Osteoblast (primary cell): ENCODE measurements around the gene DOK4. TPM values are rescaled to one million over a fixed set of nuclear protein-coding genes. Genes with fewer than 3 reads are reported as not detected.

Experiments used
- DNase-seq: peaks from one replicate; pipeline ENCODE4 v3.0.0; 2011; ENCODE audit warnings: low spot score, mixed read lengths; ENCODE audit not compliant: insufficient read length; ENCODE audit errors: missing footprints
- H2AFZ ChIP-seq: 2 replicates; pipeline ENCODE4 v1.6.0; 2011; ENCODE audit warnings: mild to moderate bottlenecking, low read length
- H3K27ac ChIP-seq: 2 replicates; pipeline ENCODE4 v1.5.1; 2011; ENCODE audit warnings: mild to moderate bottlenecking, low read depth, low read length, moderate library complexity
- H3K27me3 ChIP-seq: 2 replicates; pipeline ENCODE4 v1.6.0; 2012; ENCODE audit warnings: mild to moderate bottlenecking, control low read depth, inconsistent platforms, low read length, moderate library complexity; ENCODE audit not compliant: insufficient read depth
- H3K36me3 ChIP-seq: 2 replicates; pipeline ENCODE4 v1.5.1; 2011; ENCODE audit warnings: mild to moderate bottlenecking, low read length, control low read depth, moderate library complexity; ENCODE audit not compliant: insufficient read depth
- H3K4me1 ChIP-seq: 2 replicates; pipeline ENCODE4 v1.5.1; 2011; ENCODE audit warnings: mild to moderate bottlenecking, low read length, control low read depth, moderate library complexity; ENCODE audit not compliant: insufficient read depth
- H3K4me2 ChIP-seq: 2 replicates; pipeline ENCODE4 v1.6.0; 2011; ENCODE audit warnings: mild to moderate bottlenecking, low read length; ENCODE audit not compliant: insufficient read depth
- H3K4me3 ChIP-seq: fragments of 200-600 bp; sonication (generic); 3 replicates; pipeline ENCODE4 v1.5.1; 2012; ENCODE audit warnings: mild to moderate bottlenecking, low read length, inconsistent platforms; ENCODE audit not compliant: insufficient read depth
- H3K79me2 ChIP-seq: 2 replicates; pipeline ENCODE4 v1.6.0; 2012; ENCODE audit warnings: mild to moderate bottlenecking, low read length, control low read depth, inconsistent platforms; ENCODE audit not compliant: insufficient read depth
- H3K9me3 ChIP-seq: 2 replicates; pipeline ENCODE4 v1.5.1; 2011; ENCODE audit warnings: low read depth, low read length, control low read depth
- H4K20me1 ChIP-seq: 2 replicates; pipeline ENCODE4 v1.6.0; 2012; ENCODE audit warnings: mild to moderate bottlenecking, low read length, control low read depth; ENCODE audit not compliant: insufficient read depth
- CTCF ChIP-seq: IDR thresholded peaks from 2 replicates; pipeline ENCODE4 v1.5.1; 2011; ENCODE audit warnings: mild to moderate bottlenecking, low read depth, low read length, moderate library complexity; ENCODE audit errors: extremely low read depth
- total RNA-seq: library from RNA; depleted of rRNA; stranded (reverse); fragments of >200 nt; gene quantifications from 2 replicates; pipeline ENCODE4 v1.2.3, GENCODE V29; 2012

Gene DOK4
- total RNA-seq, 1 donor: 29.0 TPM

- Histone ChIP-seq H4K20me1 (peaks cover 35% of the 10 kb centered on the region), H3K4me1 (no peaks in the 10 kb centered on the region), H3K9me3 (no peaks in the 10 kb centered on the region), H3K27ac (no peak overlapping the region), H2AFZ (no peak overlapping the region), H3K36me3 (peaks cover 85% of the 10 kb centered on the region), H3K4me3 (no peak overlapping the region), H3K4me2 (no peak overlapping the region), H3K79me2 (peaks cover 8% of the 10 kb centered on the region), H3K27me3 (no peaks in the 10 kb centered on the region)
- no peak for TF ChIP-seq CTCF
- no peak for DNase-seq
Observed at GRCh38 chr16:57470711-57471110, 15.6 kb downstream of the DOK4 start.

DNA sequence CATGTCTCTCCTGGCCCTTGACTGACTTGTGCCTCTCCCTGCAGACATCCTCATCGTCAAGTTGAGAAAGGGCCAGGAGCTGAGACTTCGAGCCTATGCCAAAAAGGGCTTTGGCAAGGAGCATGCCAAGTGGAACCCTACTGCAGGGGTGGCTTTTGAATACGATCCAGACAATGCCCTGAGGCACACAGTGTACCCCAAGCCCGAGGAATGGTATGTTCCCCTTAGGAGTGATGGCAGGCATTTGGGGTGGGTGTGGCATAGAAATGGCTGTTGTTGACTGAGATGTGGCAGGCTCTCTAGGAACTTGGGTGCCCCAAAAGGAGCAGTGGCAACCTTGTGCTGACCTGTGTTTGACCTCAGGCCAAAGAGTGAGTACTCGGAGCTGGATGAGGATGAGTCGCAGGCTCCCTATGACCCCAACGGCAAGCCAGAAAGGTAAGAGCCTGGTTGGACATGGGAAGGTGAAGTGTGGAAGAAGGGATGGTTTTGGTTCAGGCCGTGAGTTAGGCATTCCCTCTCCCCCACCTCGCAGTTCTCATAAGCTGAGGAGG is 16.3 kb downstream of the DOK4 start:
- Histone ChIP-seq H3K79me2 (peaks cover 16% of the 10 kb centered on the region), H3K27ac (no peak overlapping the region), H4K20me1 (peaks cover 39% of the 10 kb centered on the region), H2AFZ (no peak overlapping the region), H3K36me3 (peaks cover 88% of the 10 kb centered on the region), H3K27me3 (no peaks in the 10 kb centered on the region), H3K4me1 (no peaks in the 10 kb centered on the region), H3K9me3 (no peaks in the 10 kb centered on the region), H3K4me3 (no peak overlapping the region), H3K4me2 (no peak overlapping the region)
- DNase-seq: no peak
- TF ChIP-seq CTCF: no peak

DNA sequence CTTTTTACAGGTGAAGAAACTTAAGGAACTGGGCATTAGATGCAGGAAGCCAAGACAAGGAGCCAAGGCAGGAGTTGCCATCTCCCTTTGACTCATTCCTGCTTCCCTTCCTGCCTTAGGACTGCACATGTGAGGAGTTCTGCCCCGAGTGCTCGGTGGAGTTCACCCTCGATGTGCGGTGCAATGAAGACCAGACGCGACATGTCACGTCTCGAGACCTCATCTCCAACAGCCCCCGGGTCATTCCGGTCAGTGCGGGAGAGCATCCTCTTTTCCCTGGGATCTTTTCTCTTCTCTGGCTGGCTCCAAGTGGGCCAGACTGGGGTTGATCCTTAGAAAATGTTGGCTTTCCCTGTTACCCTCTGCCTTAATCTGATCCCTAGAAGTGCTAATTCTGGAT is 17.2 kb downstream of the DOK4 start:
- TF ChIP-seq CTCF: no peak
- Histone ChIP-seq H2AFZ (no peak overlapping the region), H4K20me1 (peaks cover 44% of the 10 kb centered on the region), H3K27ac (no peak overlapping the region), H3K79me2 (peaks cover 24% of the 10 kb centered on the region), H3K27me3 (no peaks in the 10 kb centered on the region), H3K36me3 (peaks cover 88% of the 10 kb centered on the region), H3K4me3 (no peak overlapping the region), H3K4me2 (no peak overlapping the region), H3K9me3 (no peaks in the 10 kb centered on the region), H3K4me1 (peaks cover 3% of the 10 kb centered on the region)
- DNase-seq: no peak

GRCh38 chr16:57468346-57468745 is 17.9 kb downstream of the DOK4 start:
- Histone ChIP-seq H3K4me2 (no peak overlapping the region), H3K9me3 (no peaks in the 10 kb centered on the region), H3K36me3 (peaks cover 86% of the 10 kb centered on the region), H3K4me3 (no peak overlapping the region), H4K20me1 (peaks cover 44% of the 10 kb centered on the region), H2AFZ (no peak overlapping the region), H3K27me3 (no peaks in the 10 kb centered on the region), H3K79me2 (peaks cover 31% of the 10 kb centered on the region), H3K27ac (no peak overlapping the region), H3K4me1 (peaks cover 9% of the 10 kb centered on the region)
- no peak for DNase-seq
- no peak for TF ChIP-seq CTCF
